ENCODE results near the gene NEK4.

GRCh38 chr3:52693071-52693470, 77.7 kb downstream of the NEK4 start:
- no peak for TF ChIP-seq CTCF (IDR thresholded peaks at IDR 0.05 in 8 of 11, conservative IDR thresholded peaks at IDR 0.05 in 3 of 11)
- TF ChIP-seq POLR2A (IDR thresholded peaks at IDR 0.05), result no peak
- TF ChIP-seq POLR2AphosphoS5 (IDR thresholded peaks at IDR 0.05), result no peak
